NCI-H345 (cell line): ENCODE data around the gene ELMO3.
A peak's percentile ranks its signal among the peaks of the same experiment; 100 is the strongest.

ENCODE experiments used
- DNase-seq: peaks from one replicate; lab custom pipeline; 2025; lab: John Stamatoyannopoulos, UW

ELMO3 gene

GRCh38 chr16:67216612-67217490 is 17.9 kb downstream of the ELMO3 start:
- DNase-seq, result no peak

GRCh38 chr16:67223992-67224391 is 25.1 kb downstream of the ELMO3 start:
- no peak for DNase-seq

GRCh38 chr16:67226295-67226803 is 27.4 kb downstream of the ELMO3 start:
- no peak for DNase-seq

- DNase-seq, result peak; percentile 96
Measured at GRCh38 chr16:67226804-67227566, 28.1 kb downstream of the ELMO3 start, which contains the start of gene TMEM208. Gene TMEM208 (plus strand): TSS chr16:67227130. CDS start chr16:67227219, 89 bp downstream.

- DNase-seq, result no peak
Measured at GRCh38 chr16:67227567-67227921, 28.6 kb downstream of the ELMO3 start.

GRCh38 chr16:67228034-67228785 is 29.3 kb downstream of the ELMO3 start:
- no peak for DNase-seq

GRCh38 chr16:67228905-67229304 is 30.0 kb downstream of the ELMO3 start:
- no peak for DNase-seq

- no peak for DNase-seq
Measured at GRCh38 chr16:67229906-67230808, 31.2 kb downstream of the ELMO3 start.

- DNase-seq, result no peak
Measured at GRCh38 chr16:67230809-67231660, 32.1 kb downstream of the ELMO3 start.

GRCh38 chr16:67233596-67233995 is 34.7 kb downstream of the ELMO3 start:
- DNase-seq, result no peak

- DNase-seq, result no peak
Measured at GRCh38 chr16:67234180-67234597, 35.3 kb downstream of the ELMO3 start.

GRCh38 chr16:67235816-67236562 is 37.1 kb downstream of the ELMO3 start:
- no peak for DNase-seq

- DNase-seq, result peak; percentile 4
Measured at GRCh38 chr16:67236563-67237395, 37.8 kb downstream of the ELMO3 start.

- no peak for DNase-seq
Measured at GRCh38 chr16:67237396-67238277, 38.7 kb downstream of the ELMO3 start.

- no peak for DNase-seq
Measured at GRCh38 chr16:67238278-67238575, 39.3 kb downstream of the ELMO3 start.

GRCh38 chr16:67238806-67239470 is 40.0 kb downstream of the ELMO3 start:
- DNase-seq, result no peak

GRCh38 chr16:67240506-67240905 is 41.6 kb downstream of the ELMO3 start:
- no peak for DNase-seq
